Glutamatergic neuron (in vitro differentiated cells): ENCODE measurements around the gene PDYN. TPM values are rescaled to one million over a fixed set of nuclear protein-coding genes. Genes with fewer than 3 reads are reported as not detected.

ENCODE experiments used
- DNase-seq: peaks from one replicate; pipeline ENCODE4 v3.0.0; 2022
- H3K27ac Mint-ChIP-seq: one replicate; pipeline ENCODE4 v1.8.0; 2020; ENCODE audit warnings: mild to moderate bottlenecking, mixed read lengths, inconsistent platforms; ENCODE audit not compliant: unreplicated experiment
- H3K27me3 Mint-ChIP-seq: one replicate; pipeline ENCODE4 v1.8.0; 2020; ENCODE audit warnings: mild to moderate bottlenecking, moderate library complexity, mixed read lengths, inconsistent platforms; ENCODE audit not compliant: unreplicated experiment
- H3K36me3 Mint-ChIP-seq: one replicate; pipeline ENCODE4 v1.8.0; 2020; ENCODE audit warnings: mild to moderate bottlenecking, mixed read lengths, inconsistent platforms; ENCODE audit not compliant: unreplicated experiment
- H3K4me1 Mint-ChIP-seq: one replicate; pipeline ENCODE4 v1.8.0; 2020; ENCODE audit warnings: mild to moderate bottlenecking, low read depth, mixed read lengths, inconsistent platforms; ENCODE audit not compliant: unreplicated experiment
- H3K4me3 Mint-ChIP-seq: one replicate; pipeline ENCODE4 v1.8.0; 2020; ENCODE audit warnings: mild to moderate bottlenecking, mixed read lengths, inconsistent platforms; ENCODE audit not compliant: unreplicated experiment
- H3K9me3 Mint-ChIP-seq: one replicate; pipeline ENCODE4 v1.8.0; 2020; ENCODE audit warnings: mild to moderate bottlenecking, moderate library complexity, mixed read lengths, inconsistent platforms; ENCODE audit not compliant: unreplicated experiment
- CTCF ChIP-seq: fragments of 200-600 bp; sonication (generic); IDR thresholded peaks from one replicate; pipeline ENCODE4 v1.5.0; 2021; ENCODE audit not compliant: partially characterized antibody, unreplicated experiment
- total RNA-seq: library from RNA; stranded (reverse); fragmentation: NEBNext Ultra II Directional; extraction: Animal tissue kit (Norgen Biotek cat#: 25700); gene quantifications from one replicate; pipeline ENCODE4 v1.2.1, GENCODE V29; 2021; ENCODE audit not compliant: unreplicated experiment

Gene PDYN
- total RNA-seq, 1 donor from 2014 or later = not detected

- no peak for DNase-seq
Observed at GRCh38 chr20:2004171-2004570, 10.3 kb upstream of the PDYN start.

GRCh38 chr20:2002365-2002764 is 8.5 kb upstream of the PDYN start:
- no peaks in the 10 kb centered on the region for H3K4me1 Mint-ChIP-seq
- no peak for DNase-seq
- no peak overlapping the region for H3K27ac Mint-ChIP-seq
- no peak for TF ChIP-seq CTCF
- H3K36me3 Mint-ChIP-seq = no peaks in the 10 kb centered on the region
- H3K27me3 Mint-ChIP-seq = no peaks in the 10 kb centered on the region
- H3K4me3 Mint-ChIP-seq = no peak overlapping the region
- peaks cover 5% of the 10 kb centered on the region for H3K9me3 Mint-ChIP-seq

More at GRCh38 chr20:2004171-2004570, 10.3 kb upstream of the PDYN start:
- Mint-ChIP-seq H3K27me3 (no peaks in the 10 kb centered on the region), H3K27ac (no peak overlapping the region), H3K4me1 (no peaks in the 10 kb centered on the region), H3K4me3 (no peak overlapping the region), H3K9me3 (peaks cover 6% of the 10 kb centered on the region), H3K36me3 (no peaks in the 10 kb centered on the region)
- TF ChIP-seq CTCF = no peak

GRCh38 chr20:2001119-2001518 is 7.3 kb upstream of the PDYN start:
- Mint-ChIP-seq H3K9me3 (peaks cover 2% of the 10 kb centered on the region), H3K36me3 (no peaks in the 10 kb centered on the region)

GRCh38 chr20:2000285-2000684 is 6.4 kb upstream of the PDYN start:
- no peak overlapping the region for H3K27ac Mint-ChIP-seq

More at GRCh38 chr20:2001119-2001518, 7.3 kb upstream of the PDYN start:
- H3K27ac Mint-ChIP-seq = no peak overlapping the region
- no peaks in the 10 kb centered on the region for H3K27me3 Mint-ChIP-seq
- H3K4me3 Mint-ChIP-seq = no peak overlapping the region
- DNase-seq = no peak
- no peaks in the 10 kb centered on the region for H3K4me1 Mint-ChIP-seq
- TF ChIP-seq CTCF = no peak

GRCh38 chr20:1998715-1999114 is 4.9 kb upstream of the PDYN start:
- Mint-ChIP-seq H3K27me3 (peaks cover 5% of the 10 kb centered on the region), H3K36me3 (no peaks in the 10 kb centered on the region), H3K4me3 (no peak overlapping the region), H3K27ac (no peak overlapping the region), H3K4me1 (no peaks in the 10 kb centered on the region), H3K9me3 (peaks cover 2% of the 10 kb centered on the region)
- DNase-seq = no peak
- no peak for TF ChIP-seq CTCF

More at GRCh38 chr20:2000285-2000684, 6.4 kb upstream of the PDYN start:
- Mint-ChIP-seq H3K4me3 (no peak overlapping the region), H3K36me3 (no peaks in the 10 kb centered on the region), H3K9me3 (peaks cover 2% of the 10 kb centered on the region), H3K27me3 (no peaks in the 10 kb centered on the region), H3K4me1 (no peaks in the 10 kb centered on the region)
- DNase-seq = no peak
- TF ChIP-seq CTCF = no peak
